Measurements from ENCODE around the gene ACY1.

GRCh38 chr3:51959651-51960050 lies 23.7 kb upstream of the ACY1 start:
- TF ChIP-seq, protein P1, sequence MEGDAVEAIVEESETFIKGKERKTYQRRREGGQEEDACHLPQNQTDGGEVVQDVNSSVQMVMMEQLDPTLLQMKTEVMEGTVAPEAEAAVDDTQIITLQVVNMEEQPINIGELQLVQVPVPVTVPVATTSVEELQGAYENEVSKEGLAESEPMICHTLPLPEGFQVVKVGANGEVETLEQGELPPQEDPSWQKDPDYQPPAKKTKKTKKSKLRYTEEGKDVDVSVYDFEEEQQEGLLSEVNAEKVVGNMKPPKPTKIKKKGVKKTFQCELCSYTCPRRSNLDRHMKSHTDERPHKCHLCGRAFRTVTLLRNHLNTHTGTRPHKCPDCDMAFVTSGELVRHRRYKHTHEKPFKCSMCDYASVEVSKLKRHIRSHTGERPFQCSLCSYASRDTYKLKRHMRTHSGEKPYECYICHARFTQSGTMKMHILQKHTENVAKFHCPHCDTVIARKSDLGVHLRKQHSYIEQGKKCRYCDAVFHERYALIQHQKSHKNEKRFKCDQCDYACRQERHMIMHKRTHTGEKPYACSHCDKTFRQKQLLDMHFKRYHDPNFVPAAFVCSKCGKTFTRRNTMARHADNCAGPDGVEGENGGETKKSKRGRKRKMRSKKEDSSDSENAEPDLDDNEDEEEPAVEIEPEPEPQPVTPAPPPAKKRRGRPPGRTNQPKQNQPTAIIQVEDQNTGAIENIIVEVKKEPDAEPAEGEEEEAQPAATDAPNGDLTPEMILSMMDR (conservative IDR thresholded peaks at IDR 0.05; ENCODE audit: low read length): no peak
- TF ChIP-seq EZH2phosphoT487 (IDR thresholded peaks at IDR 0.05; ENCODE audit: borderline replicate concordance, low read depth, low read length): no peak

Measured in OCI-LY7 (cell line).